CD14-positive monocyte (primary cell): ENCODE data around the gene LIPG. TPM values are rescaled to one million over a fixed set of nuclear protein-coding genes. Genes with fewer than 3 reads are reported as not detected.

Experiments
- DNase-seq, 3 donors: peaks; one replicate each; pipeline ENCODE4 v3.0.0-alpha.2; 2011 to 2022
- H2AFZ ChIP-seq: 2 replicates; pipeline ENCODE4 v1.6.0; 2012; ENCODE audit warnings: mild to moderate bottlenecking, low read depth, low read length, inconsistent platforms; ENCODE audit not compliant: insufficient read depth, poor library complexity, severe bottlenecking
- H3K27ac ChIP-seq, 2 donors: 1 replicate in 1 of 2; 2 replicates in 1 of 2; pipeline ENCODE4 v1.5.1; 2012 to 2013; ENCODE audit warnings: low read length in 2 of 2, control low read depth in 1 of 2, inconsistent platforms in 1 of 2, low read depth in 1 of 2, mild to moderate bottlenecking in 1 of 2
- H3K27me3 ChIP-seq, 2 donors: one replicate each; pipeline versions ENCODE4 v1.6.0 to v1.6.1; 2011 to 2013; ENCODE audit warnings: low read length in 2 of 2; ENCODE audit not compliant: control insufficient read depth in 2 of 2, insufficient read depth in 2 of 2
- H3K36me3 ChIP-seq, 2 donors: replicated peaks in 1 of 2; 1 replicate in 1 of 2; 2 replicates in 1 of 2; pipeline versions ENCODE4 v1.5.1 to v1.6.1; 2012 to 2013; ENCODE audit warnings: low read length in 2 of 2, control low read depth in 1 of 2, inconsistent platforms in 1 of 2, mild to moderate bottlenecking in 1 of 2; ENCODE audit not compliant: insufficient read depth in 2 of 2, control insufficient read depth in 1 of 2
- H3K4me1 ChIP-seq, 2 donors: 1 replicate in 1 of 2; 2 replicates in 1 of 2; pipeline versions ENCODE4 v1.5.1 to v1.6.1; 2012 to 2013; ENCODE audit warnings: low read length in 2 of 2, control low read depth in 1 of 2, inconsistent platforms in 1 of 2, mild to moderate bottlenecking in 1 of 2, moderate library complexity in 1 of 2; ENCODE audit not compliant: insufficient read depth in 2 of 2, control insufficient read depth in 1 of 2
- H3K4me2 ChIP-seq: replicated peaks from 2 replicates; pipeline ENCODE3; 2012; ENCODE audit warnings: low read length, moderate library complexity, mild to moderate bottlenecking; ENCODE audit not compliant: poor library complexity, severe bottlenecking; ENCODE audit errors: extremely low read depth
- H3K4me3 ChIP-seq, 3 experiments: fragments of 200-600 bp in 1 of 3; sonication (generic) in 1 of 3; replicated peaks in 1 of 3; 1 replicate in 2 of 3; 2 replicates in 1 of 3; pipeline ENCODE4 v1.5.1; 2011 to 2013; ENCODE audit warnings: low read length in 3 of 3, mild to moderate bottlenecking in 3 of 3, control low read depth in 2 of 3, low read depth in 2 of 3, inconsistent platforms in 1 of 3, moderate library complexity in 1 of 3
- H3K79me2 ChIP-seq: 2 replicates; pipeline ENCODE4 v1.6.0; 2012; ENCODE audit warnings: mild to moderate bottlenecking, control low read depth, inconsistent platforms, low read length, moderate library complexity; ENCODE audit not compliant: insufficient read depth
- H3K9ac ChIP-seq: 2 replicates; pipeline ENCODE4 v1.6.0; 2017; ENCODE audit warnings: low read length, mild to moderate bottlenecking; ENCODE audit not compliant: insufficient read depth, poor library complexity, severe bottlenecking
- H3K9me3 ChIP-seq, 2 donors: replicated peaks in 1 of 2; 1 replicate in 1 of 2; 2 replicates in 1 of 2; pipeline versions ENCODE4 v1.5.1 to v1.6.1; 2012 to 2013; ENCODE audit warnings: low read length in 2 of 2, control low read depth in 1 of 2; ENCODE audit not compliant: control insufficient read depth in 1 of 2, insufficient read depth in 1 of 2
- H4K20me1 ChIP-seq: 2 replicates; pipeline ENCODE4 v1.6.0; 2012; ENCODE audit warnings: mild to moderate bottlenecking, low read length, control low read depth, moderate library complexity; ENCODE audit not compliant: insufficient read depth
- H3K27ac Mint-ChIP-seq, 7 donors: one replicate each; pipeline ENCODE4 v1.8.0; 2020; ENCODE audit warnings: mild to moderate bottlenecking in 7 of 7, mixed read lengths in 7 of 7, moderate library complexity in 6 of 7, inconsistent platforms in 2 of 7
- H3K27me3 Mint-ChIP-seq, 3 donors: one replicate each; pipeline ENCODE4 v1.8.0; 2021 to 2022; ENCODE audit warnings: low read depth in 3 of 3, mild to moderate bottlenecking in 3 of 3, mixed read lengths in 3 of 3, moderate library complexity in 3 of 3, inconsistent platforms in 1 of 3
- H3K36me3 Mint-ChIP-seq, 2 donors: one replicate each; pipeline ENCODE4 v1.8.0; 2020; ENCODE audit warnings: mixed read lengths in 2 of 2, inconsistent platforms in 1 of 2, mild to moderate bottlenecking in 1 of 2
- H3K4me1 Mint-ChIP-seq: one replicate; pipeline ENCODE4 v1.8.0; 2020; ENCODE audit warnings: mild to moderate bottlenecking, mixed read lengths
- H3K4me3 Mint-ChIP-seq, 2 donors: one replicate each; pipeline ENCODE4 v1.8.0; 2020; ENCODE audit warnings: mild to moderate bottlenecking in 2 of 2, mixed read lengths in 2 of 2, moderate library complexity in 1 of 2
- H3K9me3 Mint-ChIP-seq, 7 donors: one replicate each; pipeline ENCODE4 v1.8.0; 2020 to 2022; ENCODE audit warnings: mixed read lengths in 7 of 7, mild to moderate bottlenecking in 6 of 7, moderate library complexity in 6 of 7, inconsistent platforms in 2 of 7
- CTCF ChIP-seq: fragments of 200-600 bp; IDR thresholded peaks from one replicate; pipeline ENCODE4 v1.8.0; 2022; ENCODE audit warnings: antibody characterized with exemption, mild to moderate bottlenecking
- WGBS: methylation state at CpG from one replicate; pipeline ENCODE4 v1.1.5; 2013; ENCODE audit warnings: missing lambda C conversion rate; ENCODE audit not compliant: insufficient coverage; 5-methylcytosine and 5-hydroxymethylcytosine counted together
- intact Hi-C, 2 donors: fragments of 100-400 bp; cut with micrococcal nuclease; formaldehyde crosslinking; loops; one replicate each; pipeline versions ENCODE4 v1.15.0 to v1.15.1; 2023
- polyA plus RNA-seq, 3 donors: library from polyadenylated mRNA; depleted of rRNA in 1 of 3; unstranded in 2 of 3; stranded (reverse) in 1 of 3; fragments of 300-500 nt in 2 of 3; fragments of >200 nt in 1 of 3; fragmentation: Illumina TruSeq in 2 of 3; gene quantifications; 1 replicate in 2 of 3; 2 replicates in 1 of 3; pipeline ENCODE4 v1.2.3, GENCODE V29; 2012 to 2021

The LIPG gene
- polyA plus RNA-seq, 3 donors, result not detected

GRCh38 chr18:49632588-49632987, 70.7 kb downstream of the LIPG start:
- H3K4me1 Mint-ChIP-seq, result no peaks in the 10 kb centered on the region

GRCh38 chr18:49638209-49638785, 76.4 kb downstream of the LIPG start:
- Histone ChIP-seq H3K27me3 (no peaks in the 10 kb centered on the region), H3K36me3 (no peaks in the 10 kb centered on the region), H3K79me2 (no peaks in the 10 kb centered on the region), H3K4me2 (no peak overlapping the region), H4K20me1 (no peaks in the 10 kb centered on the region), H3K4me3 (no peak overlapping the region), H3K9me3 (no peaks in the 10 kb centered on the region), H3K4me1 (no peaks in the 10 kb centered on the region), H3K27ac (no peak overlapping the region), H2AFZ (no peak overlapping the region), H3K9ac (no peak overlapping the region)
- intact Hi-C loops, result no loop called here
- H3K36me3 Mint-ChIP-seq, result no peaks in the 10 kb centered on the region
- no peak overlapping the region for H3K27ac Mint-ChIP-seq
- peaks cover 2 to 6% (median 5%) of the 10 kb centered on the region in 3 donors for H3K27me3 Mint-ChIP-seq
- no peak for TF ChIP-seq CTCF
- peaks cover 0 to 3% (median 0%) of the 10 kb centered on the region in 7 donors for H3K9me3 Mint-ChIP-seq
- H3K4me3 Mint-ChIP-seq, result no peak overlapping the region
- DNase-seq, result no peak
- no peaks in the 10 kb centered on the region for H3K4me1 Mint-ChIP-seq
- WGBS, result 84% methylated on average over 3 of the region's 4 CpGs

More at GRCh38 chr18:49632588-49632987, 70.7 kb downstream of the LIPG start:
- Histone ChIP-seq H3K27me3 (no peaks in the 10 kb centered on the region), H3K36me3 (no peaks in the 10 kb centered on the region), H4K20me1 (no peaks in the 10 kb centered on the region), H3K27ac (no peak overlapping the region), H3K4me2 (no peak overlapping the region), H2AFZ (no peak overlapping the region), H3K9ac (no peak overlapping the region), H3K4me1 (no peaks in the 10 kb centered on the region), H3K9me3 (no peaks in the 10 kb centered on the region), H3K4me3 (no peak overlapping the region), H3K79me2 (no peaks in the 10 kb centered on the region)
- H3K9me3 Mint-ChIP-seq, result peaks cover 0 to 8% (median 0%) of the 10 kb centered on the region in 7 donors
- no peak for TF ChIP-seq CTCF
- H3K36me3 Mint-ChIP-seq, result no peaks in the 10 kb centered on the region
- intact Hi-C loops, result no loop called here
- peaks cover 2 to 7% (median 4%) of the 10 kb centered on the region in 3 donors for H3K27me3 Mint-ChIP-seq
- 74% methylated on average over 4 of the region's 10 CpGs for WGBS
- no peak for DNase-seq
- no peak overlapping the region for H3K4me3 Mint-ChIP-seq
- H3K27ac Mint-ChIP-seq, result peak overlapping the region in 1 of 7 donors; percentile 18
